ENCODE measurements around the gene PSMD6. TPM values are rescaled to one million over a fixed set of nuclear protein-coding genes. Genes with fewer than 3 reads are reported as not detected.

Gene PSMD6
- total RNA-seq, 4 donors from 2014 or later: 18.3 to 66.6 (median 47.8) TPM

DNA sequence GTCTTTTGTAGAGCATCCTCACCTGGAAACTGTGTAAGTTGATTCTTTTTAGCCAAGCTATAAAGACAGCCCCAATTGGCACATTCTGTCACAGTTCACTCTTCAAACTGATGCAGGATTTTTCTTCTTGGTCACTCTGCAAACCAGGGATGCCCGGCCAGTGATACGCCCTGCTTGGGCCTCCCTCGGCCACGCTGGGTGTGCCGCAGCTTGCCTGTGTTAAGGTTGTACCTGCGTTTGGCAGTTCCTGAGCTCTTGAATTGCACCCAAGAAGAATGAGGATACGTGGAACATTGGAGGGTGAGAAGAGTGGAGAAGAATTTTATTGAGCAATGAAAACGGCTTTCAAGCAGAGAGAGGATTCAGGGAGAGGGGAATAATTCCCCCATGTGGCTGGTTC lies 49.9 kb downstream of the PSMD6 start:
- no peak for TF ChIP-seq POLR2A (IDR thresholded peaks at IDR 0.05)
- no peak for TF ChIP-seq POLR2AphosphoS5 (IDR thresholded peaks at IDR 0.05)
- no peak for TF ChIP-seq EP300 (IDR thresholded peaks at IDR 0.05; ENCODE audit: low read depth)
- TF ChIP-seq, protein P1, sequence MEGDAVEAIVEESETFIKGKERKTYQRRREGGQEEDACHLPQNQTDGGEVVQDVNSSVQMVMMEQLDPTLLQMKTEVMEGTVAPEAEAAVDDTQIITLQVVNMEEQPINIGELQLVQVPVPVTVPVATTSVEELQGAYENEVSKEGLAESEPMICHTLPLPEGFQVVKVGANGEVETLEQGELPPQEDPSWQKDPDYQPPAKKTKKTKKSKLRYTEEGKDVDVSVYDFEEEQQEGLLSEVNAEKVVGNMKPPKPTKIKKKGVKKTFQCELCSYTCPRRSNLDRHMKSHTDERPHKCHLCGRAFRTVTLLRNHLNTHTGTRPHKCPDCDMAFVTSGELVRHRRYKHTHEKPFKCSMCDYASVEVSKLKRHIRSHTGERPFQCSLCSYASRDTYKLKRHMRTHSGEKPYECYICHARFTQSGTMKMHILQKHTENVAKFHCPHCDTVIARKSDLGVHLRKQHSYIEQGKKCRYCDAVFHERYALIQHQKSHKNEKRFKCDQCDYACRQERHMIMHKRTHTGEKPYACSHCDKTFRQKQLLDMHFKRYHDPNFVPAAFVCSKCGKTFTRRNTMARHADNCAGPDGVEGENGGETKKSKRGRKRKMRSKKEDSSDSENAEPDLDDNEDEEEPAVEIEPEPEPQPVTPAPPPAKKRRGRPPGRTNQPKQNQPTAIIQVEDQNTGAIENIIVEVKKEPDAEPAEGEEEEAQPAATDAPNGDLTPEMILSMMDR (IDR thresholded peaks at IDR 0.05): no peak
- H3K4me1 ChIP-seq: peaks cover 36 to 70% (median 59%) of the 10 kb centered on the region in 4 donors

DNA sequence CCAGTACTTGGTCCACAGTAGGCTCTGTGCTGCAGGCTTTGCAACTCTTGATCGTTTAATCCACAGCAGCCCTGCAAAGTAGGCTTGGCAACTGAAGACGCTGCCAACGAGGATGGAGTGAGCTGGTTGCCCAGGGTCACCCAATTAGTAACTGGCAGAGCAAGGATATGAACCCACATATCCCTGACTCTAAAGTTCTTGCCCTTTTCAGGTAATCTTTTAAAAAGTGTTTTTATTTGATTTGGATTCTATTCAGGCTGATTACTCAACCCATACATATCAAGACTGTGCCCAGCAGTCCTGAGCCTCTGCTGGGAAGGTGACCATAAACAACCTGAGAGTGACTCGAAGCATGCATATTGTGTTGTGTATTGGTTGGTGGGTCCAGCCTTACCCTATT lies 50.3 kb downstream of the PSMD6 start:
- Histone ChIP-seq H3K27me3 (no peaks in the 10 kb centered on the region), H3K9me3 (no peaks in the 10 kb centered on the region), H3K27ac (peak overlapping the region in 3 of 4 donors; percentile 91 to 92 (median 92)), H3K4me3 (no peak overlapping the region), H3K4me1 (peaks cover 37 to 74% (median 60%) of the 10 kb centered on the region in 4 donors), H3K36me3 (no peaks in the 10 kb centered on the region)
- intact Hi-C loops (cut with DNase I; ENCODE audit: low total_unique reads): no loop called here
- 17 to 72% methylated on average over 1 to 4 of the region's 4 CpGs for WGBS, 2 donors (ENCODE audit: low coverage in 1 of 2)
- DNase-seq: no peak
- TF ChIP-seq, protein P1 (IDR thresholded peaks at IDR 0.05): no peak
- TF ChIP-seq POLR2A (IDR thresholded peaks at IDR 0.05): no peak
- in situ Hi-C loops (cut with MboI; ENCODE audit: low pct_ligation_motif_present in 1 of 4, low pct_unique_long_range_greater_than_20kb in 1 of 4, low sequenced_read_pairs in 3 of 4): no loop called here

More for the DNA sequence above, 49.9 kb downstream of the PSMD6 start:
- H3K27me3 ChIP-seq: no peaks in the 10 kb centered on the region
- no peak overlapping the region for H3K4me3 ChIP-seq
- no peak for DNase-seq
- intact Hi-C loops (cut with DNase I; ENCODE audit: low total_unique reads): no loop called here
- no peak overlapping the region for H3K27ac ChIP-seq
- no peaks in the 10 kb centered on the region for H3K9me3 ChIP-seq
- 90 to 93% methylated on average over 1 to 8 of the region's 8 CpGs for WGBS, 2 donors (ENCODE audit: low coverage in 1 of 2)
- in situ Hi-C loops (cut with MboI; ENCODE audit: low pct_ligation_motif_present in 1 of 4, low pct_unique_long_range_greater_than_20kb in 1 of 4, low sequenced_read_pairs in 3 of 4): no loop called here
- no peaks in the 10 kb centered on the region for H3K36me3 ChIP-seq

DNA sequence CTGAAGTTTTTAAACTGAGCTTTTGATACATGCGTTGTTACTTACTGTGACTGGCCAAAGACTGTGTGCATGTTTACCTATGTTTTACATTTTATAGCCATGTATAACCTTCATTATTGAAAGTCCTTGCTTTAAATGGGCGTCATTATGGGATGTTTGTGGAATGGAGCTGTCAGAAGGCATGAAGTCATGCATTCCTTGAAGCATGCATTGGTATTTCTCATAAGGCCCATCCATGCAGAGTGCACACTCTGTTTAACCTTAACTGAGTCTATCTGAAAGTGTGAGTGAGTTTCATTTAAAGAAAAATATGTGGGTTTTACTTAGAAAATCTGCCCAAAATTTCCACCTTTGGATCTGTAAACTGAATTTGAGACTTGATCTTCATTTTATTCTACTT lies 51.1 kb downstream of the PSMD6 start:
- in situ Hi-C loops (cut with MboI; ENCODE audit: low pct_ligation_motif_present in 1 of 4, low pct_unique_long_range_greater_than_20kb in 1 of 4, low sequenced_read_pairs in 3 of 4) (no loop called here), intact Hi-C loops (cut with DNase I; ENCODE audit: low total_unique reads) (no loop called here)
- Histone ChIP-seq H3K9me3 (no peaks in the 10 kb centered on the region), H3K27ac (peak overlapping the region; percentile 82 to 92 (median 92)), H3K27me3 (no peaks in the 10 kb centered on the region), H3K4me1 (peaks cover 44 to 78% (median 65%) of the 10 kb centered on the region in 4 donors), H3K36me3 (no peaks in the 10 kb centered on the region), H3K4me3 (no peak overlapping the region)
- no peak for DNase-seq
- WGBS, 2 donors (ENCODE audit: low coverage in 1 of 2): 31 to 46% methylated on average over 2 of the region's 2 CpGs
- TF ChIP-seq POLR2AphosphoS5 (IDR thresholded peaks at IDR 0.05) (no peak), EP300 (IDR thresholded peaks at IDR 0.05; ENCODE audit: low read depth) (no peak), POLR2A (IDR thresholded peaks at IDR 0.05) (no peak)
- TF ChIP-seq, protein P1 (IDR thresholded peaks at IDR 0.05): no peak

DNA sequence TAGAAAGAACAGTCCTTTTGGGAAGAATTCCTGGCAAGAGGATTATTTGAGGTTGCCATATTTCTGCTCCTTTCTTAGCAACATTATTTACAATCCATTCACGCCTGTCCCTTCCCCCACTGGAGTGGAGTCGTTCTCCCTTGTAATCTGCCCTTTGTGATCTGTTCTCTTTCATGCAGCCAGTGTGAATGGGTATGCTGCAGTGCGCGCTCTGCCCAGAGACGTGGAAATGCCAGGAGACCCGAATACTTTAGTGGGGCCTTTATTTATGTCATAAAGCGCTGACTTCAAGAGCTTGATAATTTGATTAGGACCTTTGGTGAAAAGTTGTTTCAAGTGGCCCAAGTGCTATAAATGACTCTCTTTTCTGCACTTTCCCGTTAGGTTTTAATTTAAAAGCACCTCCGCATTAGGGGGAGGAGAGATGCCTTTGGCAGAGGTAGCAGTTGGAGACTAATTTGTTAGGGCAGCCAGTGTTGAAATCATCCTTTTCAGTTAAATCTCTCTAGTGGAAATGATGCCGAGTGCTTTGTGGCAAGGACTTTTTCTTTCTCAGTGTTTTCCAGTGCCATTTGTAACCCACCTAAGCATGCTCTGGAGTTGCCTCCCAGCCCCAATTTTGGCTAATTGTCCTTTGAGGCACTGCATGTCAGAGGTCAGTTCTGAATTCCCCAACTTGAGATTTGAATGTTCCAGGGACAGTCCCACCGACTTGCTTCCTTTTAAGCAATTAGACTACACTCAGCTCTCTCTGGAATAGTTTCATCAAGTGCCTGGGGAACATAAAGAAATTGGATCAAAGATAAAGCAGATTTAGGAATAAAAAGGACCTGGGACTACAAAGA lies 52.4 kb downstream of the PSMD6 start:
- Histone ChIP-seq H3K4me3 (no peak overlapping the region), H3K36me3 (no peaks in the 10 kb centered on the region), H3K9me3 (no peaks in the 10 kb centered on the region), H3K4me1 (peaks cover 51 to 79% (median 69%) of the 10 kb centered on the region in 4 donors), H3K27me3 (no peaks in the 10 kb centered on the region), H3K27ac (peak overlapping the region; percentile 82 to 92 (median 92))
- TF ChIP-seq POLR2AphosphoS5 (IDR thresholded peaks at IDR 0.05) (peak in 1 of 3 donors; percentile 39), EP300 (IDR thresholded peaks at IDR 0.05; ENCODE audit: low read depth) (no peak)
- DNase-seq: no peak
- in situ Hi-C loops (cut with MboI; ENCODE audit: low pct_ligation_motif_present in 1 of 4, low pct_unique_long_range_greater_than_20kb in 1 of 4, low sequenced_read_pairs in 3 of 4): no loop called here
- intact Hi-C loops (cut with DNase I; ENCODE audit: low total_unique reads): no loop called here
- WGBS, 2 donors (ENCODE audit: low coverage in 1 of 2): 30 to 48% methylated on average over 3 to 11 of the region's 11 CpGs
